Measurements from ENCODE around the gene PPM1M. TPM values are rescaled to one million over a fixed set of nuclear protein-coding genes. Genes with fewer than 3 reads are reported as not detected.
"Not testable (repeated sequence)": the region's sequence is repeated elsewhere in the genome, so short reads cannot be mapped to it uniquely, and the experiment has no call there.

Gene PPM1M
- total RNA-seq, 2 donors from 2014 or later, result 5.7 to 8.1 TPM

GRCh38 chr3:52281981-52282801, 36.6 kb downstream of the PPM1M start:
- TF ChIP-seq, protein P1, sequence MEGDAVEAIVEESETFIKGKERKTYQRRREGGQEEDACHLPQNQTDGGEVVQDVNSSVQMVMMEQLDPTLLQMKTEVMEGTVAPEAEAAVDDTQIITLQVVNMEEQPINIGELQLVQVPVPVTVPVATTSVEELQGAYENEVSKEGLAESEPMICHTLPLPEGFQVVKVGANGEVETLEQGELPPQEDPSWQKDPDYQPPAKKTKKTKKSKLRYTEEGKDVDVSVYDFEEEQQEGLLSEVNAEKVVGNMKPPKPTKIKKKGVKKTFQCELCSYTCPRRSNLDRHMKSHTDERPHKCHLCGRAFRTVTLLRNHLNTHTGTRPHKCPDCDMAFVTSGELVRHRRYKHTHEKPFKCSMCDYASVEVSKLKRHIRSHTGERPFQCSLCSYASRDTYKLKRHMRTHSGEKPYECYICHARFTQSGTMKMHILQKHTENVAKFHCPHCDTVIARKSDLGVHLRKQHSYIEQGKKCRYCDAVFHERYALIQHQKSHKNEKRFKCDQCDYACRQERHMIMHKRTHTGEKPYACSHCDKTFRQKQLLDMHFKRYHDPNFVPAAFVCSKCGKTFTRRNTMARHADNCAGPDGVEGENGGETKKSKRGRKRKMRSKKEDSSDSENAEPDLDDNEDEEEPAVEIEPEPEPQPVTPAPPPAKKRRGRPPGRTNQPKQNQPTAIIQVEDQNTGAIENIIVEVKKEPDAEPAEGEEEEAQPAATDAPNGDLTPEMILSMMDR (IDR thresholded peaks at IDR 0.05), result no peak
- H3K27ac ChIP-seq, result peak overlapping the region in 1 of 2 donors; percentile 12

DNA sequence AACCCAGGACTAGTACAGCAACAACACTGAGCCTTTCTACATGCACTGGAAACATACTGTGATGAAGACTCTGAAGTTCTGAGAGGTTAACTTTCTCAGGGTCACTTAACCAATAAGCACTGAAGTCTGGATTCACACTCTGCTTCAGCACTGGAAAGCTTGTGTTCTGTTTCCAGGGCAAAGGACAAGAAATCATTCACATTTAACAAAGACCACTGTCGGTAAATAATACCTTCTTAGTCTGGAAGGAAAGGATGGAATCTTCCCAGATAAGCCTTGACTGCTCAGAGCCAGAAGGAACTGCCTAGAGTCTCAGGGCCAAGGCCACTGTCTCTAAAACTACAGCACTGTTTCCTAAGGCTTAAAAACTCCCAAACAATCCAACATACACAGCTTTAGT, 37.7 kb downstream of the PPM1M start:
- H3K36me3 ChIP-seq, result no peaks in the 10 kb centered on the region
- no peak for DNase-seq (ENCODE audit: low spot score)
- peaks cover 0 to 43% of the 10 kb centered on the region in 2 donors for H3K4me1 ChIP-seq
- H3K27me3 ChIP-seq, result no peaks in the 10 kb centered on the region
- H3K4me3 ChIP-seq, result no peak overlapping the region
- no peaks in the 10 kb centered on the region for H3K9me3 ChIP-seq
- TF ChIP-seq, protein P1 (IDR thresholded peaks at IDR 0.05), result no peak
- H3K27ac ChIP-seq, result no peak overlapping the region

More at GRCh38 chr3:52281981-52282801, 36.6 kb downstream of the PPM1M start:
- no peaks in the 10 kb centered on the region for H3K9me3 ChIP-seq
- H3K4me3 ChIP-seq, result no peak overlapping the region
- H3K4me1 ChIP-seq, result peaks cover 0 to 39% of the 10 kb centered on the region in 2 donors
- DNase-seq (ENCODE audit: low spot score), result no peak
- H3K36me3 ChIP-seq, result no peaks in the 10 kb centered on the region
- H3K27me3 ChIP-seq, result no peaks in the 10 kb centered on the region

DNA sequence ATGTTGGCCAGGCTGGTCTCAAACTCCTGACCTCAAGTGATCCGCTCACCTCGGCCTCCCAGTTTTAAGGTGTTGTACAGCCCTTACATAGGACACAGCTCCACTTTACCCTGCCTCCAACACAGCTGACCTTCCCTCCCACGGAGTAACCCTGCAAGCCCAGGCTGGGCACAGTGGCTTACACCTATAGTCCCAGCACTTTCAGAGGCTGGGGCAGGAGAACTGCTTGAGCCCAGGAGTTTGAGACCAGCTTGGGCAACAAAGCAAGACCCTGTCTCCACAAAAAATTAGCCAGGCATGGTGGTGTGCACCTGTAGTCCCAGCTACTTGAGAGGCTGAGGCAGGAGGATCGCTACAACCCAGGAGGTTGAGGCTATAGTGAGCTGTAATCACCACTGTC, 38.5 kb downstream of the PPM1M start:
- not testable (repeated sequence) for H3K9me3 ChIP-seq; H3K27ac ChIP-seq; DNase-seq (ENCODE audit: low spot score); H3K36me3 ChIP-seq; H3K27me3 ChIP-seq; H3K4me3 ChIP-seq
- peaks cover 0 to 48% of the 10 kb centered on the region in 2 donors for H3K4me1 ChIP-seq

GRCh38 chr3:52286777-52287110, 41.2 kb downstream of the PPM1M start:
- H3K4me1 ChIP-seq, result peaks cover 0 to 34% of the 10 kb centered on the region in 2 donors
- H3K27ac ChIP-seq, result peak overlapping the region; percentile 99 to 100
- DNase-seq (ENCODE audit: low spot score), result no peak
- H3K9me3 ChIP-seq, result no peaks in the 10 kb centered on the region
- H3K36me3 ChIP-seq, result peaks cover 4% of the 10 kb centered on the region
- no peaks in the 10 kb centered on the region for H3K27me3 ChIP-seq
- TF ChIP-seq, protein P1 (IDR thresholded peaks at IDR 0.05), result no peak
- H3K4me3 ChIP-seq, result peak overlapping the region; percentile 76 to 97

DNA sequence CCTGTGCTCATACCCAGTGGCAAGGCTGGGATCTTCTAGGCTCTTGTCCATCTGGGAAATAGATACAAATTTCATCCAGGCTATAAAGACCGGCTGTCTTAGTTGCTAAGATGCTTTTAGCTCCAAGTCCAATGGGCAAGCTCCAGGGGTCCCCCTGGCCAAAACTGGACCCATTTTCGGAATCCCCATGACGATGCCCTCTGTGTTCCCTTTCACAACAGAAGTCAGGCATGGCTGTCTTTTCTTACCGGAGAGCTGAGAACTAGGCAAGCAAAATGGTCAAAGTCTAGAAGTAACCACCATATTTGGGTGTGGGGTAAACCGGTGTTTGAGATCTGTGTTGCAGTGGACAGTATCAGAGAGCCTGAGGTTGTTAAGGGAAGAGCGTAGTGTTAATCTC, 43.1 kb downstream of the PPM1M start:
- no peak for DNase-seq (ENCODE audit: low spot score)
- H3K36me3 ChIP-seq, result peaks cover 17% of the 10 kb centered on the region
- TF ChIP-seq, protein P1 (IDR thresholded peaks at IDR 0.05), result no peak
- no peaks in the 10 kb centered on the region for H3K9me3 ChIP-seq
- H3K4me1 ChIP-seq, result peaks cover 0 to 25% of the 10 kb centered on the region in 2 donors
- peak overlapping the region in 1 of 2 donors; percentile 99 for H3K27ac ChIP-seq
- peak overlapping the region in 1 of 2 donors; percentile 76 for H3K4me3 ChIP-seq
- no peaks in the 10 kb centered on the region for H3K27me3 ChIP-seq

DNA sequence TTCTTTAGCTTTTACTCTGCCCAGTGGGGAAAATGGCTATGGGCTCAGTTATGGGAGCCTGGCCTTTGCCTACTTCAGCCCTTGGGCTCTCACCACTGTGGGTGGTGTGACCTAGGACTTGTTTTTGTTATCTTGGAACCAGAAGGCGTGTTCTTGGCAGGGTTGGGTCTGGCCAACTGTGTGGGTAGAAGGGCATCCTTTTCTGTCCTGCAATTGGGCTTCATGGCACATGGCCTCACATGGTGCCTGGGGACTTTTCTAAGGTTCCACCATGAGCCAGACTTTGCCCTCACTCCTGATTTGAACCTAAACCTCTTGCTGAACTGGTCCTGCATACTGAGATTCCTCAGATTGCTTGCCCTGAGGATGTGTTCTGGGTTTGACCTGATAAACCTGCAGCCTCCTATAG, 43.8 kb downstream of the PPM1M start:
- TF ChIP-seq, protein P1 (IDR thresholded peaks at IDR 0.05), result no peak
- Histone ChIP-seq H3K4me1 (peaks cover 0 to 25% of the 10 kb centered on the region in 2 donors), H3K4me3 (no peak overlapping the region), H3K27me3 (no peaks in the 10 kb centered on the region), H3K9me3 (no peaks in the 10 kb centered on the region), H3K27ac (no peak overlapping the region), H3K36me3 (peaks cover 17% of the 10 kb centered on the region)
- DNase-seq (ENCODE audit: low spot score), result no peak
